ENCODE measurements around the gene FCSK.

DNA sequence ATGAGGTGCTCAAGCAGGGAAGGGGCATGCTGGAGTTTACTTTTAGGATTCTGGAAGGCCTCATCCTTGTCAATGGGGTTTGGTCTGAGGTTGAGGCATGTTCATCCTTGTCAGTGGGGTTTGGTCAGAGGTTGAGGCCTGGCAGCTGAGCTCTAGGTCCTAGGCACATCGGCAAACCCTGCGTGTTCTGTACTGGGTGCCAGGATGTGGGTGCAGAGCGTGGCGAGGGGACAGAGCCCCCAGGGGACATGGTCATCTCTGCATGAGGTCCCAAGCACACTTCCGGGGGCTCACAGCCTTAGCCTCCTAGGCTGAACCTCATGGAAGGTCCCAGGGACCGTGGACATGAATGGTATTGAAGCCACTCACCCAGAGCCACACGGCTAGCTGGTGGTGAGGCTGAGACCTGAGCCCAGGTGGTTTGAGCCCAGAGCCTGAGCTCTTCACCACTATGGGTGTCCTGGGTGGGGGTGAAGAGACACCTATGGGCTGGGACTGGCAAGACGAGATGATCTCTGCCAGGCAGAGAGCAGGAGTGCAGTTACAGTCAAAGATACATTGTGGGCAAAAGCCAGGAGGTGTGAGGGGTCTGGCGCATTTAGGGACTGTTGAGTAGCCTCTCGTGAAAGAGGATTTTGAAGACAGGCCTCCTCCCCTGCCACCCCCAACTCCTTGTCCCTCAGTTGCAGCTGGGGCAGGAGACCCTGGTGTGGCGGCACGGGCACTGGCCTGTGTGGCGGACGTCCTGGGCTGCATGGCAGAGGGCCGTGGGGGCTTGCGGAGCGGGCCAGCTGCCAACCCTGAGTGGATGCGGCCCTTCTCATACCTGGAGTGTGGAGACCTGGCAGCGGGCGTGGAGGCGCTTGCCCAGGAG, 19.3 kb downstream of the FCSK start:
- TF ChIP-seq, protein P1, sequence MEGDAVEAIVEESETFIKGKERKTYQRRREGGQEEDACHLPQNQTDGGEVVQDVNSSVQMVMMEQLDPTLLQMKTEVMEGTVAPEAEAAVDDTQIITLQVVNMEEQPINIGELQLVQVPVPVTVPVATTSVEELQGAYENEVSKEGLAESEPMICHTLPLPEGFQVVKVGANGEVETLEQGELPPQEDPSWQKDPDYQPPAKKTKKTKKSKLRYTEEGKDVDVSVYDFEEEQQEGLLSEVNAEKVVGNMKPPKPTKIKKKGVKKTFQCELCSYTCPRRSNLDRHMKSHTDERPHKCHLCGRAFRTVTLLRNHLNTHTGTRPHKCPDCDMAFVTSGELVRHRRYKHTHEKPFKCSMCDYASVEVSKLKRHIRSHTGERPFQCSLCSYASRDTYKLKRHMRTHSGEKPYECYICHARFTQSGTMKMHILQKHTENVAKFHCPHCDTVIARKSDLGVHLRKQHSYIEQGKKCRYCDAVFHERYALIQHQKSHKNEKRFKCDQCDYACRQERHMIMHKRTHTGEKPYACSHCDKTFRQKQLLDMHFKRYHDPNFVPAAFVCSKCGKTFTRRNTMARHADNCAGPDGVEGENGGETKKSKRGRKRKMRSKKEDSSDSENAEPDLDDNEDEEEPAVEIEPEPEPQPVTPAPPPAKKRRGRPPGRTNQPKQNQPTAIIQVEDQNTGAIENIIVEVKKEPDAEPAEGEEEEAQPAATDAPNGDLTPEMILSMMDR (IDR thresholded peaks at IDR 0.05; ENCODE audit: insufficient read depth, low read length), result no peak
- TF ChIP-seq GABPA (IDR thresholded peaks at IDR 0.05; ENCODE audit: low read depth) (no peak), SPI1 (IDR thresholded peaks at IDR 0.05; ENCODE audit: borderline replicate concordance, low read depth) (no peak), POLR2AphosphoS5 (IDR thresholded peaks at IDR 0.05; ENCODE audit: low read depth) (no peak), REST (IDR thresholded peaks at IDR 0.05; ENCODE audit: insufficient replicate concordance, low read depth) (no peak)
